Left lung (tissue), 10 donors: ENCODE data around the gene NFIA. TPM values are rescaled to one million over a fixed set of nuclear protein-coding genes. Genes with fewer than 3 reads are reported as not detected.

Source experiments
- ATAC-seq: fragments of 200-7000 bp; cut with Tn5 transposase; one replicate; pipeline ENCODE4 v1.9.1; 2020; ENCODE audit warnings: moderate library complexity
- DNase-seq, 4 donors: peaks; one replicate each; pipeline ENCODE4 v3.0.0-alpha.2; 2013 to 2020
- H3K27ac ChIP-seq, 2 donors: fragments of 200-600 bp; sonication (generic) in 1 of 2; one replicate each; pipeline versions ENCODE4 v1.5.0 to v1.8.0; 2020 to 2021
- H3K27me3 ChIP-seq, 2 donors: fragments of 200-600 bp; sonication (generic) in 1 of 2; one replicate each; pipeline versions ENCODE4 v1.5.0 to v1.8.0; 2020 to 2021
- H3K36me3 ChIP-seq, 2 donors: fragments of 200-600 bp; sonication (generic) in 1 of 2; one replicate each; pipeline versions ENCODE4 v1.5.0 to v1.8.0; 2020 to 2021
- H3K4me1 ChIP-seq, 2 donors: fragments of 200-600 bp; one replicate each; pipeline ENCODE4 v1.8.0; 2021
- H3K4me3 ChIP-seq, 2 donors: fragments of 200-600 bp; sonication (generic) in 1 of 2; one replicate each; pipeline versions ENCODE4 v1.5.0 to v1.8.0; 2020 to 2021; ENCODE audit warnings: mild to moderate bottlenecking in 1 of 2
- H3K9me3 ChIP-seq, 2 donors: fragments of 200-600 bp; sonication (generic) in 1 of 2; one replicate each; pipeline versions ENCODE4 v1.5.0 to v1.8.0; 2020 to 2021
- CTCF ChIP-seq, 2 donors: fragments of 200-600 bp; sonication (generic) in 1 of 2; IDR thresholded peaks; one replicate each; pipeline versions ENCODE4 v1.5.0 to v1.8.0; 2021; ENCODE audit warnings: antibody characterized with exemption in 2 of 2
- intact Hi-C, 2 donors: fragments of 100-400 bp; cut with DNase I; formaldehyde crosslinking; loops; one replicate each; pipeline versions ENCODE4 v1.11.2 to v1.14.2; 2022
- polyA plus RNA-seq, 6 donors: library from polyadenylated mRNA; unstranded; fragments of 120-200 nt; gene quantifications; one replicate each; pipeline ENCODE4 v1.2.1, GENCODE V29; 2013; ENCODE audit not compliant: insufficient read length in 6 of 6
- total RNA-seq, 2 donors: library from RNA; stranded (reverse); fragmentation: NEBNext Ultra II Directional; extraction: Animal tissue kit (Norgen Biotek cat#: 25700); gene quantifications; one replicate each; pipeline ENCODE4 v1.2.1, GENCODE V29; 2021
- donor health status: DM: no; HTN: yes; CAD: no.
- donor health status: DM: no; HTN: no; CAD: no.

Gene NFIA
- total and polyA plus RNA-seq, 8 donors, result 30.4 to 60.7 (median 37.6) TPM

GRCh38 chr1:61261595-61261994 is 179.2 kb downstream of the NFIA start:
- H3K27me3 ChIP-seq, result no peaks in the 10 kb centered on the region
- no peak for DNase-seq
- no peak for TF ChIP-seq CTCF (IDR thresholded peaks at IDR 0.05)

GRCh38 chr1:61263905-61264824 is 181.8 kb downstream of the NFIA start:
- H3K27ac ChIP-seq, result no peak overlapping the region
- no peak overlapping the region for H3K4me3 ChIP-seq
- H3K4me1 ChIP-seq, result no peaks in the 10 kb centered on the region
- intact Hi-C loops, result no loop called here
- TF ChIP-seq CTCF (IDR thresholded peaks at IDR 0.05), result no peak
- no peaks in the 10 kb centered on the region for H3K36me3 ChIP-seq
- DNase-seq (no peak), ATAC-seq (no peak)
- H3K27me3 ChIP-seq, result no peaks in the 10 kb centered on the region
- H3K9me3 ChIP-seq, result no peaks in the 10 kb centered on the region

More at GRCh38 chr1:61261595-61261994, 179.2 kb downstream of the NFIA start:
- ATAC-seq, result no peak
- intact Hi-C loops, result no loop called here
- Histone ChIP-seq H3K4me3 (no peak overlapping the region), H3K36me3 (no peaks in the 10 kb centered on the region), H3K4me1 (no peaks in the 10 kb centered on the region), H3K9me3 (no peaks in the 10 kb centered on the region), H3K27ac (no peak overlapping the region)

GRCh38 chr1:61264825-61265242 is 182.5 kb downstream of the NFIA start:
- ATAC-seq (no peak), DNase-seq (no peak)
- no peaks in the 10 kb centered on the region for H3K27me3 ChIP-seq
- no peaks in the 10 kb centered on the region for H3K4me1 ChIP-seq
- no peaks in the 10 kb centered on the region for H3K36me3 ChIP-seq
- no peak for TF ChIP-seq CTCF (IDR thresholded peaks at IDR 0.05)
- no peaks in the 10 kb centered on the region for H3K9me3 ChIP-seq
- intact Hi-C loops, result no loop called here
- H3K27ac ChIP-seq, result no peak overlapping the region
- no peak overlapping the region for H3K4me3 ChIP-seq

GRCh38 chr1:61265665-61266064 is 183.3 kb downstream of the NFIA start:
- intact Hi-C loops, result no loop called here
- no peak for TF ChIP-seq CTCF (IDR thresholded peaks at IDR 0.05)
- ATAC-seq, result no peak

GRCh38 chr1:61266738-61267137 is 184.4 kb downstream of the NFIA start:
- Histone ChIP-seq H3K27ac (no peak overlapping the region), H3K4me3 (no peak overlapping the region), H3K36me3 (no peaks in the 10 kb centered on the region), H3K9me3 (no peaks in the 10 kb centered on the region), H3K27me3 (no peaks in the 10 kb centered on the region), H3K4me1 (no peaks in the 10 kb centered on the region)
- DNase-seq (no peak), ATAC-seq (peak; percentile 37)
- intact Hi-C loops, result no loop called here
- no peak for TF ChIP-seq CTCF (IDR thresholded peaks at IDR 0.05)

More at GRCh38 chr1:61265665-61266064, 183.3 kb downstream of the NFIA start:
- Histone ChIP-seq H3K9me3 (no peaks in the 10 kb centered on the region), H3K4me3 (no peak overlapping the region), H3K4me1 (no peaks in the 10 kb centered on the region), H3K36me3 (no peaks in the 10 kb centered on the region), H3K27ac (no peak overlapping the region), H3K27me3 (no peaks in the 10 kb centered on the region)
- DNase-seq, result no peak
